Measurements from ENCODE around the gene OXSM.
A peak's percentile ranks its signal among the peaks of the same experiment; 100 is the strongest.

Gene OXSM

GRCh38 chr3:25782938-25783660 lies 6.8 kb upstream of the OXSM start, which contains the start of gene NGLY1:
NGLY1 (minus strand) TSS chr3:25783443; CDS start chr3:25783390, 53 bp downstream.
- H3K9me3 Mint-ChIP-seq: no peaks in the 10 kb centered on the region
- H3K36me3 Mint-ChIP-seq: peaks cover 14% of the 10 kb centered on the region
- peak; percentile 88 for DNase-seq
- H3K4me1 Mint-ChIP-seq: peaks cover 46% of the 10 kb centered on the region
- peak within 1 kb of the TSS; percentile 88 for H3K27ac Mint-ChIP-seq
- CTCF ChIA-PET: no interaction called here
- H3K4me3 Mint-ChIP-seq: peak within 1 kb of the TSS; percentile 88
- peaks cover 4% of the 10 kb centered on the region for H3K27me3 Mint-ChIP-seq

GRCh38 chr3:25783661-25784512 lies 6.0 kb upstream of the OXSM start:
- peaks cover 4% of the 10 kb centered on the region for H3K27me3 Mint-ChIP-seq
- H3K36me3 Mint-ChIP-seq: peaks cover 7% of the 10 kb centered on the region
- DNase-seq: no peak
- H3K27ac Mint-ChIP-seq: peak overlapping the region; percentile 83
- H3K4me1 Mint-ChIP-seq: peaks cover 52% of the 10 kb centered on the region
- CTCF ChIA-PET: no interaction called here
- H3K4me3 Mint-ChIP-seq: peak overlapping the region; percentile 82
- no peaks in the 10 kb centered on the region for H3K9me3 Mint-ChIP-seq

- Mint-ChIP-seq H3K27me3 (peaks cover 7% of the 10 kb centered on the region), H3K27ac (no peak overlapping the region), H3K4me3 (no peak overlapping the region), H3K4me1 (peaks cover 53% of the 10 kb centered on the region), H3K9me3 (no peaks in the 10 kb centered on the region), H3K36me3 (peaks cover 7% of the 10 kb centered on the region)
- DNase-seq: no peak
- CTCF ChIA-PET: no interaction called here
Measured at GRCh38 chr3:25784971-25785370, 4.9 kb upstream of the OXSM start.

GRCh38 chr3:25785826-25786225 lies 4.1 kb upstream of the OXSM start:
- H3K4me3 Mint-ChIP-seq: no peak overlapping the region
- DNase-seq: no peak
- CTCF ChIA-PET: no interaction called here
- peaks cover 7% of the 10 kb centered on the region for H3K27me3 Mint-ChIP-seq
- H3K36me3 Mint-ChIP-seq: peaks cover 7% of the 10 kb centered on the region
- H3K27ac Mint-ChIP-seq: no peak overlapping the region
- H3K4me1 Mint-ChIP-seq: peaks cover 52% of the 10 kb centered on the region
- H3K9me3 Mint-ChIP-seq: no peaks in the 10 kb centered on the region

- no peaks in the 10 kb centered on the region for H3K9me3 Mint-ChIP-seq
Measured at GRCh38 chr3:25787689-25788088, 2.2 kb upstream of the OXSM start.

GRCh38 chr3:25789209-25789595 lies 688 bp upstream of the OXSM start:
- Mint-ChIP-seq H3K4me1 (peaks cover 52% of the 10 kb centered on the region), H3K4me3 (peak overlapping the region; percentile 91)

More at GRCh38 chr3:25787689-25788088, 2.2 kb upstream of the OXSM start:
- CTCF ChIA-PET: no interaction called here
- Mint-ChIP-seq H3K4me3 (no peak overlapping the region), H3K4me1 (peaks cover 55% of the 10 kb centered on the region), H3K27me3 (peaks cover 7% of the 10 kb centered on the region), H3K36me3 (peaks cover 12% of the 10 kb centered on the region), H3K27ac (no peak overlapping the region)
- DNase-seq: no peak

GRCh38 chr3:25801786-25802185 lies 11.9 kb downstream of the OXSM start:
- CTCF ChIA-PET: interaction anchor here (0.5 to 1.7 kb wide), 3 partner anchors 15 to 153 kb away, joined by 3 to 4 read pairs (median 4); no protein-coding TSS in a partner anchor
- H3K4me1 Mint-ChIP-seq: no peaks in the 10 kb centered on the region
- no peaks in the 10 kb centered on the region for H3K9me3 Mint-ChIP-seq
- DNase-seq: no peak
- H3K27me3 Mint-ChIP-seq: peaks cover 4% of the 10 kb centered on the region
- H3K4me3 Mint-ChIP-seq: no peak overlapping the region
- H3K36me3 Mint-ChIP-seq: no peaks in the 10 kb centered on the region
- no peak overlapping the region for H3K27ac Mint-ChIP-seq

More at GRCh38 chr3:25789209-25789595, 688 bp upstream of the OXSM start:
- Mint-ChIP-seq H3K36me3 (peaks cover 12% of the 10 kb centered on the region), H3K27me3 (peaks cover 7% of the 10 kb centered on the region), H3K9me3 (no peaks in the 10 kb centered on the region), H3K27ac (peak overlapping the region; percentile 96)
- CTCF ChIA-PET: interaction anchor here (0.7 kb wide), 1 partner anchor 141 kb away, joined by 3 read pairs; no protein-coding TSS in a partner anchor
- no peak for DNase-seq

GRCh38 chr3:25803833-25804232 lies 13.9 kb downstream of the OXSM start:
- H3K4me1 Mint-ChIP-seq: no peaks in the 10 kb centered on the region
- H3K4me3 Mint-ChIP-seq: no peak overlapping the region
- no peak overlapping the region for H3K27ac Mint-ChIP-seq
- no peaks in the 10 kb centered on the region for H3K9me3 Mint-ChIP-seq
- no peaks in the 10 kb centered on the region for H3K36me3 Mint-ChIP-seq
- H3K27me3 Mint-ChIP-seq: peaks cover 4% of the 10 kb centered on the region
- CTCF ChIA-PET: interaction anchor here (0.6 to 1.4 kb wide), 2 partner anchors 30 to 66 kb away, joined by 3 to 5 read pairs; no protein-coding TSS in a partner anchor
- no peak for DNase-seq

GRCh38 chr3:25804676-25805075 lies 14.8 kb downstream of the OXSM start:
- DNase-seq: no peak
- H3K27ac Mint-ChIP-seq: no peak overlapping the region

GRCh38 chr3:25812644-25813043 lies 22.8 kb downstream of the OXSM start:
- Mint-ChIP-seq H3K9me3 (no peaks in the 10 kb centered on the region), H3K27ac (no peak overlapping the region), H3K4me3 (no peak overlapping the region), H3K4me1 (no peaks in the 10 kb centered on the region), H3K27me3 (peaks cover 7% of the 10 kb centered on the region), H3K36me3 (no peaks in the 10 kb centered on the region)
- no peak for DNase-seq
- CTCF ChIA-PET: no interaction called here

More at GRCh38 chr3:25804676-25805075, 14.8 kb downstream of the OXSM start:
- no peak overlapping the region for H3K4me3 Mint-ChIP-seq
- H3K27me3 Mint-ChIP-seq: peaks cover 4% of the 10 kb centered on the region
- no peaks in the 10 kb centered on the region for H3K4me1 Mint-ChIP-seq
- CTCF ChIA-PET: interaction anchor here (1.4 kb wide), 1 partner anchor 31 kb away, joined by 3 read pairs; no protein-coding TSS in a partner anchor
- H3K9me3 Mint-ChIP-seq: no peaks in the 10 kb centered on the region
- H3K36me3 Mint-ChIP-seq: no peaks in the 10 kb centered on the region

- Mint-ChIP-seq H3K27me3 (peaks cover 7% of the 10 kb centered on the region), H3K36me3 (no peaks in the 10 kb centered on the region), H3K4me1 (no peaks in the 10 kb centered on the region), H3K9me3 (no peaks in the 10 kb centered on the region), H3K27ac (no peak overlapping the region), H3K4me3 (no peak overlapping the region)
- CTCF ChIA-PET: no interaction called here
- DNase-seq: no peak
Measured at GRCh38 chr3:25817107-25817506, 27.2 kb downstream of the OXSM start.

- Mint-ChIP-seq H3K4me1 (no peaks in the 10 kb centered on the region), H3K9me3 (no peaks in the 10 kb centered on the region), H3K4me3 (no peak overlapping the region), H3K27me3 (peaks cover 7% of the 10 kb centered on the region), H3K27ac (no peak overlapping the region), H3K36me3 (no peaks in the 10 kb centered on the region)
- CTCF ChIA-PET: no interaction called here
- no peak for DNase-seq
Measured at GRCh38 chr3:25817638-25818037, 27.7 kb downstream of the OXSM start.

- H3K36me3 Mint-ChIP-seq: no peaks in the 10 kb centered on the region
- H3K27me3 Mint-ChIP-seq: peaks cover 7% of the 10 kb centered on the region
- no peaks in the 10 kb centered on the region for H3K4me1 Mint-ChIP-seq
- H3K9me3 Mint-ChIP-seq: no peaks in the 10 kb centered on the region
- no peak for DNase-seq
- no peak overlapping the region for H3K4me3 Mint-ChIP-seq
- CTCF ChIA-PET: no interaction called here
- no peak overlapping the region for H3K27ac Mint-ChIP-seq
Measured at GRCh38 chr3:25818335-25818734, 28.4 kb downstream of the OXSM start.

GRCh38 chr3:25820366-25820765 lies 30.5 kb downstream of the OXSM start:
- CTCF ChIA-PET: no interaction called here
- H3K4me1 Mint-ChIP-seq: no peaks in the 10 kb centered on the region
- H3K4me3 Mint-ChIP-seq: no peak overlapping the region
- H3K9me3 Mint-ChIP-seq: no peaks in the 10 kb centered on the region
- H3K27me3 Mint-ChIP-seq: peaks cover 5% of the 10 kb centered on the region
- H3K36me3 Mint-ChIP-seq: no peaks in the 10 kb centered on the region
- no peak overlapping the region for H3K27ac Mint-ChIP-seq
- DNase-seq: no peak
